Adrenal gland (tissue), 5 donors: Measurements from ENCODE around the gene KAZN.

Source experiments
- POLR2A ChIP-seq, 2 donors: fragments of 450-650 bp; IDR thresholded peaks; one replicate each; pipeline ENCODE4 v1.6.1; 2017; ENCODE audit warnings: antibody characterized with exemption in 2 of 2, mild to moderate bottlenecking in 2 of 2, moderate library complexity in 1 of 2
- TF ChIP-seq, protein P1 (sequence below), 6 experiments: fragments of 450-650 bp in 4 of 6; fragments of 200-600 bp in 2 of 6; sonication (generic) in 1 of 6; IDR thresholded peaks; 1 replicate in 5 of 6; 2 replicates in 1 of 6; pipeline versions ENCODE4 v1.5.1 to v1.8.0; 2016 to 2021; ENCODE audit warnings: antibody characterized with exemption in 6 of 6, mild to moderate bottlenecking in 2 of 6, moderate library complexity in 1 of 6
- donor health status: DM: no; HTN: no; CAD: no.

- TF ChIP-seq, protein P1, sequence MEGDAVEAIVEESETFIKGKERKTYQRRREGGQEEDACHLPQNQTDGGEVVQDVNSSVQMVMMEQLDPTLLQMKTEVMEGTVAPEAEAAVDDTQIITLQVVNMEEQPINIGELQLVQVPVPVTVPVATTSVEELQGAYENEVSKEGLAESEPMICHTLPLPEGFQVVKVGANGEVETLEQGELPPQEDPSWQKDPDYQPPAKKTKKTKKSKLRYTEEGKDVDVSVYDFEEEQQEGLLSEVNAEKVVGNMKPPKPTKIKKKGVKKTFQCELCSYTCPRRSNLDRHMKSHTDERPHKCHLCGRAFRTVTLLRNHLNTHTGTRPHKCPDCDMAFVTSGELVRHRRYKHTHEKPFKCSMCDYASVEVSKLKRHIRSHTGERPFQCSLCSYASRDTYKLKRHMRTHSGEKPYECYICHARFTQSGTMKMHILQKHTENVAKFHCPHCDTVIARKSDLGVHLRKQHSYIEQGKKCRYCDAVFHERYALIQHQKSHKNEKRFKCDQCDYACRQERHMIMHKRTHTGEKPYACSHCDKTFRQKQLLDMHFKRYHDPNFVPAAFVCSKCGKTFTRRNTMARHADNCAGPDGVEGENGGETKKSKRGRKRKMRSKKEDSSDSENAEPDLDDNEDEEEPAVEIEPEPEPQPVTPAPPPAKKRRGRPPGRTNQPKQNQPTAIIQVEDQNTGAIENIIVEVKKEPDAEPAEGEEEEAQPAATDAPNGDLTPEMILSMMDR (IDR thresholded peaks at IDR 0.05), result no peak
- no peak for TF ChIP-seq POLR2A (IDR thresholded peaks at IDR 0.05)
Observed at GRCh38 chr1:14778541-14778897, 180.0 kb downstream of the KAZN start.
